PC-9 (cell line): Measurements from ENCODE around the gene DTNBP1. TPM values are rescaled to one million over a fixed set of nuclear protein-coding genes. Genes with fewer than 3 reads are reported as not detected.

Experiments used
- BruUV-seq: library from RNA; stranded (reverse); fragments of 400-500 nt; replicated peaks from 2 replicates; lab custom pipeline; 2021; lab: Mats Ljungman, UMichigan
- CTCF ChIA-PET: fragments of 300-600 bp; sonication (Branson Sonifier 250); formaldehyde crosslinking; loops from one replicate; lab custom pipeline; 2022; ENCODE audit warnings: antibody characterized with exemption; lab: Charles Lee
- POLR2A ChIA-PET: fragments of 300-600 bp; sonication (Branson Sonifier 250); formaldehyde crosslinking; loops from one replicate; lab custom pipeline; 2022; ENCODE audit warnings: antibody characterized with exemption; ENCODE audit not compliant: unreplicated experiment; lab: Charles Lee
- DNase-seq, 2 experiments: peaks; one replicate each; pipeline versions ENCODE4 v3.0.0 to v3.0.0-alpha.2; 2015 to 2022; ENCODE audit warnings: mixed read lengths in 1 of 2
- H2AFZ ChIP-seq: fragments of 200-600 bp; sonication (generic); 2 replicates; pipeline ENCODE4 v1.8.1; 2017; ENCODE audit warnings: antibody characterized with exemption
- H3F3A ChIP-seq: fragments of 200-600 bp; sonication (generic); 2 replicates; pipeline ENCODE4 v1.8.1; 2017; ENCODE audit warnings: antibody characterized with exemption, mild to moderate bottlenecking, low read depth; ENCODE audit not compliant: insufficient read depth
- H3K27ac ChIP-seq: fragments of 200-600 bp; sonication (generic); 2 replicates; pipeline ENCODE4 v1.6.1; 2016; ENCODE audit warnings: mixed run types
- H3K27me3 ChIP-seq: fragments of 200-600 bp; sonication (generic); 2 replicates; pipeline ENCODE4 v1.6.1; 2016; ENCODE audit warnings: low read depth, mixed run types; ENCODE audit not compliant: insufficient read depth
- H3K36me3 ChIP-seq: fragments of 200-600 bp; sonication (generic); 2 replicates; pipeline ENCODE4 v1.6.1; 2016; ENCODE audit warnings: low read depth, mixed run types
- H3K4me1 ChIP-seq: fragments of 200-600 bp; sonication (generic); replicated peaks from 2 replicates; pipeline ENCODE4 v1.6.1; 2016; ENCODE audit warnings: mixed run types; ENCODE audit not compliant: insufficient read depth
- H3K4me2 ChIP-seq: fragments of 200-600 bp; sonication (generic); 2 replicates; pipeline ENCODE4 v1.6.1; 2017; ENCODE audit warnings: mixed run types
- H3K4me3 ChIP-seq: fragments of 200-600 bp; sonication (generic); 2 replicates; pipeline ENCODE4 v1.6.1; 2016; ENCODE audit warnings: mixed run types
- H3K79me2 ChIP-seq: fragments of 200-600 bp; sonication (generic); 2 replicates; pipeline ENCODE4 v1.6.1; 2017; ENCODE audit warnings: low read depth, mixed run types
- H3K9me2 ChIP-seq: fragments of 200-600 bp; sonication (generic); 2 replicates; pipeline ENCODE4 v1.8.1; 2017; ENCODE audit warnings: mild to moderate bottlenecking; ENCODE audit not compliant: insufficient read depth
- H3K9me3 ChIP-seq: fragments of 200-600 bp; sonication (generic); 2 replicates; pipeline ENCODE4 v1.8.1; 2016; ENCODE audit warnings: low read depth; ENCODE audit not compliant: insufficient read depth
- H4K20me1 ChIP-seq: fragments of 200-600 bp; sonication (generic); 2 replicates; pipeline ENCODE4 v1.8.1; 2017; ENCODE audit not compliant: insufficient read depth
- CTCF ChIP-seq: fragments of 200-600 bp; sonication (generic); conservative IDR thresholded peaks from 2 replicates; pipeline ENCODE4 v1.6.1; 2017; ENCODE audit warnings: mixed run types, antibody characterized with exemption, mild to moderate bottlenecking, moderate library complexity
- EZH2 ChIP-seq: fragments of 200-600 bp; sonication (generic); IDR thresholded peaks from 2 replicates; pipeline ENCODE4 v1.8.0; 2017; ENCODE audit warnings: antibody characterized with exemption, low read depth
- intact Hi-C: fragments of 100-400 bp; cut with micrococcal nuclease; formaldehyde crosslinking; loops from one replicate; pipeline ENCODE4 v1.10.0; 2022; ENCODE audit not compliant: unreplicated experiment
- total RNA-seq: library from RNA; stranded (reverse); gene quantifications from 2 replicates; pipeline ENCODE4 v1.2.3, GENCODE V29; 2021

The DTNBP1 gene
- total RNA-seq, 1 experiment from 2014 or later: 9.1 TPM

GRCh38 chr6:15518057-15518456, 144.8 kb downstream of the DTNBP1 start:
- Histone ChIP-seq H4K20me1 (no peaks in the 10 kb centered on the region), H3K27me3 (no peaks in the 10 kb centered on the region), H3K4me1 (no peaks in the 10 kb centered on the region), H2AFZ (no peak overlapping the region), H3K9me2 (no peaks in the 10 kb centered on the region), H3K36me3 (peaks cover 12% of the 10 kb centered on the region; the same call in 1 of the 2 replicates), H3K79me2 (no peaks in the 10 kb centered on the region), H3K27ac (no peak overlapping the region), H3K4me3 (no peak overlapping the region), H3K4me2 (no peak overlapping the region), H3K9me3 (no peaks in the 10 kb centered on the region), H3F3A (no peaks in the 10 kb centered on the region)
- no peak for TF ChIP-seq CTCF
- TF ChIP-seq EZH2: no peak
- intact Hi-C loops: no loop called here
- ChIA-PET CTCF (no interaction called here), POLR2A (no interaction called here)
- no peak for DNase-seq
- no TSS peak for BruUV-seq

GRCh38 chr6:15517600-15517999, 145.2 kb downstream of the DTNBP1 start:
- no peaks in the 10 kb centered on the region for H3K27me3 ChIP-seq
- no peak overlapping the region for H2AFZ ChIP-seq
- no peaks in the 10 kb centered on the region for H4K20me1 ChIP-seq
- H3K9me3 ChIP-seq: no peaks in the 10 kb centered on the region
- no peaks in the 10 kb centered on the region for H3K9me2 ChIP-seq
- H3K36me3 ChIP-seq: peaks cover 12% of the 10 kb centered on the region; the same call in 1 of the 2 replicates
- no peaks in the 10 kb centered on the region for H3K4me1 ChIP-seq
- H3F3A ChIP-seq: no peaks in the 10 kb centered on the region
- ChIA-PET CTCF (no interaction called here), POLR2A (no interaction called here)
- no TSS peak for BruUV-seq
- no peak for DNase-seq
- intact Hi-C loops: no loop called here
- H3K79me2 ChIP-seq: no peaks in the 10 kb centered on the region
- no peak overlapping the region for H3K4me3 ChIP-seq
- no peak overlapping the region for H3K27ac ChIP-seq
- no peak overlapping the region for H3K4me2 ChIP-seq
- no peak for TF ChIP-seq CTCF
- no peak for TF ChIP-seq EZH2

- CTCF ChIA-PET: no interaction called here
- H3K9me3 ChIP-seq: no peaks in the 10 kb centered on the region
- H4K20me1 ChIP-seq: no peaks in the 10 kb centered on the region
- no peaks in the 10 kb centered on the region for H3K9me2 ChIP-seq
- no peak overlapping the region for H2AFZ ChIP-seq
- H3K4me1 ChIP-seq: no peaks in the 10 kb centered on the region
- POLR2A ChIA-PET: no interaction called here
- no TSS peak for BruUV-seq
- intact Hi-C loops: no loop called here
- H3K27me3 ChIP-seq: no peaks in the 10 kb centered on the region
- no peak overlapping the region for H3K4me2 ChIP-seq
- H3K27ac ChIP-seq: no peak overlapping the region
- H3K4me3 ChIP-seq: no peak overlapping the region
- peaks cover 12% of the 10 kb centered on the region; the same call in 1 of the 2 replicates for H3K36me3 ChIP-seq
- TF ChIP-seq EZH2 (no peak), CTCF (no peak)
- H3F3A ChIP-seq: no peaks in the 10 kb centered on the region
- no peaks in the 10 kb centered on the region for H3K79me2 ChIP-seq
- DNase-seq: no peak
Observed at GRCh38 chr6:15516923-15517560, 145.8 kb downstream of the DTNBP1 start.
